GM12878 (cell line): Measurements from ENCODE around the gene SLC26A8. TPM values are rescaled to one million over a fixed set of nuclear protein-coding genes. Genes with fewer than 3 reads are reported as not detected.
A peak's percentile ranks its signal among the peaks of the same experiment; 100 is the strongest.

Experiments used
- ATAC-seq: fragments of 200-7000 bp; cut with Tn5 transposase; 3 replicates; pipeline ENCODE4 v1.9.1; 2020; ENCODE audit warnings: mild to moderate bottlenecking, moderate library complexity
- BruUV-seq: library from RNA; stranded (reverse); fragments of 400-500 nt; replicated peaks from 2 replicates; lab custom pipeline; 2021; lab: Mats Ljungman, UMichigan
- CTCF ChIA-PET: fragments of 300-600 bp; sonication (Branson Sonifier 250); formaldehyde crosslinking; extraction: SDS; loops from one replicate; lab custom pipeline; 2021; ENCODE audit warnings: inconsistent platforms; lab: Yijun Ruan, JAX
- POLR2A ChIA-PET: fragments of 350-600 bp; formaldehyde crosslinking; extraction: SDS; loops from one replicate; lab custom pipeline; 2021; ENCODE audit warnings: inconsistent platforms; lab: Charles Lee
- RAD21 ChIA-PET: fragments of 300-600 bp; sonication (Branson Sonifier 250); formaldehyde crosslinking; loops from one replicate; lab custom pipeline; 2023; ENCODE audit warnings: antibody characterized with exemption; ENCODE audit not compliant: unreplicated experiment; lab: Charles Lee
- SMC1A ChIA-PET: fragments of 300-600 bp; sonication (Branson Sonifier 250); formaldehyde crosslinking; loops from one replicate; lab custom pipeline; 2023; ENCODE audit not compliant: unreplicated experiment, uncharacterized antibody; lab: Charles Lee
- DNase-seq: peaks from one replicate; pipeline ENCODE4 v3.0.0-alpha.2; 2011; ENCODE audit warnings: low read depth, low spot score
- FAIRE-seq: peaks from 3 replicates; lab custom pipeline; 2011; peaks lifted over from hg19 to GRCh38; lab: Jason Lieb, UNC
- H2AFZ ChIP-seq: 2 replicates; pipeline ENCODE4 v1.6.0; 2011; ENCODE audit warnings: low read depth, low read length, control low read depth; ENCODE audit not compliant: control insufficient read depth
- H3K27ac ChIP-seq: 2 replicates; pipeline ENCODE4 v1.5.1; 2011; ENCODE audit warnings: control low read depth; ENCODE audit not compliant: control insufficient read depth, insufficient read depth
- H3K27me3 ChIP-seq, 2 experiments: replicated peaks in 1 of 2; 2 replicates each; pipeline versions ENCODE4 v1.6.0 to v1.6.1; 2011; ENCODE audit warnings: low read length in 1 of 2; ENCODE audit not compliant: control insufficient read depth in 2 of 2, insufficient read depth in 2 of 2
- H3K36me3 ChIP-seq, 2 experiments: 2 replicates each; pipeline ENCODE4 v1.5.1; 2011; ENCODE audit warnings: low read length in 1 of 2; ENCODE audit not compliant: control insufficient read depth in 2 of 2, insufficient read depth in 2 of 2
- H3K4me1 ChIP-seq: 2 replicates; pipeline ENCODE4 v1.6.1; 2011; ENCODE audit warnings: mild to moderate bottlenecking, low read length, moderate library complexity, mixed read lengths; ENCODE audit not compliant: control insufficient read depth, insufficient read depth
- H3K4me2 ChIP-seq: 2 replicates; pipeline ENCODE4 v1.6.0; 2011; ENCODE audit warnings: control low read depth; ENCODE audit not compliant: control insufficient read depth, insufficient read depth
- H3K4me3 ChIP-seq: fragments of 200-600 bp; sonication (generic); 2 replicates; pipeline ENCODE4 v1.5.1; 2016
- H3K79me2 ChIP-seq: 2 replicates; pipeline ENCODE4 v1.6.0; 2011; ENCODE audit warnings: low read length; ENCODE audit not compliant: control insufficient read depth, insufficient read depth
- H3K9ac ChIP-seq: 2 replicates; pipeline ENCODE4 v1.8.0; 2011; ENCODE audit warnings: low read length, control low read depth, mixed read lengths; ENCODE audit not compliant: control insufficient read depth, insufficient read depth
- H3K9me3 ChIP-seq: replicated peaks from 3 replicates; pipeline ENCODE4 v1.5.1; 2011; ENCODE audit warnings: mild to moderate bottlenecking, low read length; ENCODE audit not compliant: control insufficient read depth, insufficient read depth
- H4K20me1 ChIP-seq: 2 replicates; pipeline ENCODE4 v1.6.0; 2011; ENCODE audit not compliant: control insufficient read depth, insufficient read depth
- ATF3 ChIP-seq: IDR thresholded peaks from 2 replicates; pipeline ENCODE4 v1.6.1; 2011; ENCODE audit warnings: low read depth, mild to moderate bottlenecking, low read length, moderate library complexity, borderline replicate concordance; ENCODE audit errors: extremely low read depth
- BACH1 ChIP-seq: fragments of 450-650 bp; IDR thresholded peaks from 2 replicates; pipeline ENCODE4 v1.6.1; 2017; ENCODE audit warnings: mild to moderate bottlenecking, borderline replicate concordance
- DPF2 ChIP-seq: fragments of 450-650 bp; IDR thresholded peaks from 2 replicates; pipeline ENCODE4 v1.6.1; 2017; ENCODE audit warnings: mild to moderate bottlenecking
- IKZF1 ChIP-seq: fragments of 450-650 bp; conservative IDR thresholded peaks from 2 replicates; pipeline ENCODE4 v1.6.1; 2017; ENCODE audit warnings: antibody characterized with exemption, mild to moderate bottlenecking
- IKZF2 ChIP-seq, 2 experiments: fragments of 450-650 bp; IDR thresholded peaks; 2 replicates each; pipeline ENCODE4 v1.6.1; 2017; ENCODE audit warnings: mild to moderate bottlenecking in 2 of 2, moderate library complexity in 2 of 2
- JUNB ChIP-seq: IDR thresholded peaks from 2 replicates; pipeline ENCODE4 v1.6.1; 2016; ENCODE audit warnings: antibody characterized with exemption, mild to moderate bottlenecking
- JUND ChIP-seq: IDR thresholded peaks from 2 replicates; pipeline ENCODE4 v1.6.1; 2012; ENCODE audit warnings: low read depth, mild to moderate bottlenecking, low read length, improper control_type of control experiment, moderate library complexity
- NR2F1 ChIP-seq: fragments of 450-650 bp; conservative IDR thresholded peaks from 2 replicates; pipeline ENCODE4 v1.6.1; 2017; ENCODE audit warnings: mild to moderate bottlenecking
- PKNOX1 ChIP-seq: fragments of 450-650 bp; IDR thresholded peaks from 2 replicates; pipeline ENCODE4 v1.6.1; 2016; ENCODE audit warnings: mild to moderate bottlenecking
- SKIL ChIP-seq: fragments of 450-650 bp; IDR thresholded peaks from 2 replicates; pipeline ENCODE4 v1.6.1; 2017; ENCODE audit warnings: mild to moderate bottlenecking, low read depth, inconsistent platforms; ENCODE audit not compliant: poor library complexity, severe bottlenecking
- SPI1 ChIP-seq: IDR thresholded peaks from 2 replicates; pipeline ENCODE4 v1.6.1; 2011; ENCODE audit warnings: low read depth, mild to moderate bottlenecking, low read length, moderate library complexity, borderline replicate concordance; ENCODE audit not compliant: insufficient read depth
- SREBF1 ChIP-seq: IDR thresholded peaks from 2 replicates; pipeline ENCODE4 v1.6.1; 2012; ENCODE audit warnings: mild to moderate bottlenecking, low read length
- YY1 ChIP-seq: IDR thresholded peaks from 2 replicates; pipeline ENCODE4 v1.6.1; 2011; ENCODE audit warnings: low read depth, mild to moderate bottlenecking, low read length
- WGBS: methylation state at CpG from one replicate; pipeline ENCODE4 v1.1.6; 2016; ENCODE audit warnings: low lambda C conversion rate; ENCODE audit not compliant: insufficient replicate concordance, insufficient coverage; ENCODE audit errors: missing lambda C conversion rate; 5-methylcytosine and 5-hydroxymethylcytosine counted together
- in situ Hi-C: fragments of 300-500 bp; cut with MboI; formaldehyde crosslinking; loops from 9 replicates; pipeline ENCODE4 v1.14.3; 2018; ENCODE audit warnings: mixed read lengths
- intact Hi-C: fragments of 100-400 bp; cut with micrococcal nuclease; formaldehyde crosslinking; loops from one replicate; pipeline ENCODE4 v1.14.2; 2022; ENCODE audit not compliant: unreplicated experiment
- polyA plus RNA-seq, 11 experiments: library from polyadenylated mRNA; depleted of rRNA in 4 of 11; unstranded in 6 of 11; stranded (reverse) in 5 of 11; fragments of >200 nt; fragmentation: Nextera tagmentation in 4 of 11; fragmentation: Illumina TruSeq in 1 of 11; extraction: Ambion mirVana in 4 of 11; extraction: Trizol in 1 of 11; gene quantifications; 1 replicate in 1 of 11; 2 replicates in 10 of 11; pipeline versions ENCODE4 v1.2.1 to v1.2.3, GENCODE V29; 2011 to 2016; ENCODE audit warnings: inconsistent platforms in 2 of 11, missing spikeins in 2 of 11, low read depth in 1 of 11
- total RNA-seq, 4 experiments: library from RNA; depleted of rRNA in 3 of 4; stranded (reverse); fragments of >200 nt in 3 of 4; fragmentation: Illumina TruSeq in 1 of 4; extraction: Trizol in 1 of 4; gene quantifications; 2 replicates each; pipeline versions ENCODE4 v1.2.1 to v1.2.3, GENCODE V29; 2013 to 2021
- TF ChIP-seq, protein P1 (sequence below): fragments of 450-650 bp; IDR thresholded peaks from 2 replicates; pipeline ENCODE4 v1.6.1; 2017; ENCODE audit warnings: antibody characterized with exemption, mild to moderate bottlenecking, moderate library complexity
- TF ChIP-seq, protein P2 (sequence below): fragments of 450-650 bp; IDR thresholded peaks from 2 replicates; pipeline ENCODE4 v1.6.1; 2017; ENCODE audit warnings: low read depth, mild to moderate bottlenecking, moderate library complexity

Gene SLC26A8
- total and polyA plus RNA-seq, 10 of the 15 experiments (the other 5 are each of a cell fraction or from before 2014, with no cell fraction given), result 0.09 to 0.95 (median 0.27) TPM; not detected in 2

DNA sequence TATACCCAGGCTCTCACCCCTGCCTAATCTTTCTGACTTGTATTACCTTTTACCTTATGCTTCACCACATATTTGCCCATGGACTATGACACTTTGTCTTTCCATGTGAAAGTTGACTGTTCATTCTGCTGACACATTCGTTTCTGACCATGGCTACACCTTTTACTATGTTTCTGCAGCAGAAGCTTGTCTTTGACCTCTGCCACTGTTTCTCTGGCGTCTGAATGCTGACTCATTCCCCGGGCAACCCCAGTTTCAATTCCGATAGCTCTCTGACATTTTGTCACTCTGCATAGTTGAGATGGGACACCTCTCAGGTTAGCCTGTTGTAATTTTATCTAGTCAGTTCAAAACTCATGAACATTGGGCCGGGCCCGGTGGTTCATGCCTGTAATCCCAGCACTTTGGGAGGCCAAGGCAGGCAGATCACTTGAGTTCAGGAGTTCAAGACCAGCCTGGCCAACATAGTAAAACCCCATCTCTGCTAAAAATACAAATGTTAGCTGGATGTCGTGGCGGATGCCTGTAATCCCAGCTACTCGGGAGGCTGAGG lies 50.7 kb downstream of the SLC26A8 start:
- no peaks in the 10 kb centered on the region for H4K20me1 ChIP-seq
- ATAC-seq (peak; percentile 100), DNase-seq (peak; percentile 67), FAIRE-seq (peak; percentile 81)
- no peaks in the 10 kb centered on the region for H3K79me2 ChIP-seq
- 24% methylated on average over 9 of the region's 9 CpGs for WGBS
- no peaks in the 10 kb centered on the region for H3K36me3 ChIP-seq
- ChIA-PET RAD21 (interaction anchor here (0.9 kb wide), 1 partner anchor 122 kb away, joined by 4 read pairs; no protein-coding TSS in a partner anchor), SMC1A (interaction anchor here (0.6 to 1.2 kb wide), 6 partner anchors 46 to 219 kb away, joined by 3 to 5 read pairs (median 3); partner anchors contain the start of gene MAPK14), POLR2A (interaction anchor here (0.6 kb wide), 1 partner anchor 20 kb away, joined by 3 read pairs; no protein-coding TSS in a partner anchor), CTCF (interaction anchor here (0.7 to 1.3 kb wide), 5 partner anchors 19 to 606 kb away, joined by 3 to 4 read pairs (median 3); no protein-coding TSS in a partner anchor)
- H3K4me2 ChIP-seq, result no peak overlapping the region
- BruUV-seq, result no TSS peak
- H3K9me3 ChIP-seq, result no peaks in the 10 kb centered on the region
- intact Hi-C loops, result no loop called here
- peak overlapping the region; percentile 30 for H2AFZ ChIP-seq
- H3K27me3 ChIP-seq, result no peaks in the 10 kb centered on the region
- peaks cover 9% of the 10 kb centered on the region for H3K4me1 ChIP-seq
- in situ Hi-C loops, result no loop called here
- H3K9ac ChIP-seq, result no peak overlapping the region
- H3K4me3 ChIP-seq, result no peak overlapping the region
- H3K27ac ChIP-seq, result no peak overlapping the region
- TF ChIP-seq, protein P1, sequence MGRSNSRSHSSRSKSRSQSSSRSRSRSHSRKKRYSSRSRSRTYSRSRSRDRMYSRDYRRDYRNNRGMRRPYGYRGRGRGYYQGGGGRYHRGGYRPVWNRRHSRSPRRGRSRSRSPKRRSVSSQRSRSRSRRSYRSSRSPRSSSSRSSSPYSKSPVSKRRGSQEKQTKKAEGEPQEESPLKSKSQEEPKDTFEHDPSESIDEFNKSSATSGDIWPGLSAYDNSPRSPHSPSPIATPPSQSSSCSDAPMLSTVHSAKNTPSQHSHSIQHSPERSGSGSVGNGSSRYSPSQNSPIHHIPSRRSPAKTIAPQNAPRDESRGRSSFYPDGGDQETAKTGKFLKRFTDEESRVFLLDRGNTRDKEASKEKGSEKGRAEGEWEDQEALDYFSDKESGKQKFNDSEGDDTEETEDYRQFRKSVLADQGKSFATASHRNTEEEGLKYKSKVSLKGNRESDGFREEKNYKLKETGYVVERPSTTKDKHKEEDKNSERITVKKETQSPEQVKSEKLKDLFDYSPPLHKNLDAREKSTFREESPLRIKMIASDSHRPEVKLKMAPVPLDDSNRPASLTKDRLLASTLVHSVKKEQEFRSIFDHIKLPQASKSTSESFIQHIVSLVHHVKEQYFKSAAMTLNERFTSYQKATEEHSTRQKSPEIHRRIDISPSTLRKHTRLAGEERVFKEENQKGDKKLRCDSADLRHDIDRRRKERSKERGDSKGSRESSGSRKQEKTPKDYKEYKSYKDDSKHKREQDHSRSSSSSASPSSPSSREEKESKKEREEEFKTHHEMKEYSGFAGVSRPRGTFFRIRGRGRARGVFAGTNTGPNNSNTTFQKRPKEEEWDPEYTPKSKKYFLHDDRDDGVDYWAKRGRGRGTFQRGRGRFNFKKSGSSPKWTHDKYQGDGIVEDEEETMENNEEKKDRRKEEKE, result no peak
- peak; percentile 50 to 55; a peak in 2 of 4 replicates for TF ChIP-seq IKZF2 (IDR thresholded peaks at IDR 0.05)
- peak; percentile 46; the same call in 1 of the 2 replicates for TF ChIP-seq DPF2
- peak; percentile 45; the same call in 1 of the 2 replicates for TF ChIP-seq JUND
- peak; percentile 47; the same call in 1 of the 2 replicates for TF ChIP-seq SPI1
- peak; percentile 90; the same call in 1 of the 2 replicates for TF ChIP-seq BACH1
- peak; percentile 81 for TF ChIP-seq JUNB
- peak; percentile 92 for TF ChIP-seq NR2F1
- TF ChIP-seq, protein P2, sequence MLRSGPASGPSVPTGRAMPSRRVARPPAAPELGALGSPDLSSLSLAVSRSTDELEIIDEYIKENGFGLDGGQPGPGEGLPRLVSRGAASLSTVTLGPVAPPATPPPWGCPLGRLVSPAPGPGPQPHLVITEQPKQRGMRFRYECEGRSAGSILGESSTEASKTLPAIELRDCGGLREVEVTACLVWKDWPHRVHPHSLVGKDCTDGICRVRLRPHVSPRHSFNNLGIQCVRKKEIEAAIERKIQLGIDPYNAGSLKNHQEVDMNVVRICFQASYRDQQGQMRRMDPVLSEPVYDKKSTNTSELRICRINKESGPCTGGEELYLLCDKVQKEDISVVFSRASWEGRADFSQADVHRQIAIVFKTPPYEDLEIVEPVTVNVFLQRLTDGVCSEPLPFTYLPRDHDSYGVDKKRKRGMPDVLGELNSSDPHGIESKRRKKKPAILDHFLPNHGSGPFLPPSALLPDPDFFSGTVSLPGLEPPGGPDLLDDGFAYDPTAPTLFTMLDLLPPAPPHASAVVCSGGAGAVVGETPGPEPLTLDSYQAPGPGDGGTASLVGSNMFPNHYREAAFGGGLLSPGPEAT, result 0 out of 2 replicates have a peak, but pooled peaks have one; percentile 46
- TF ChIP-seq IKZF1, result 0 out of 2 replicates have a peak, but pooled peaks have one; percentile 32
- 0 out of 2 replicates have a peak, but pooled peaks have one; percentile 34 for TF ChIP-seq PKNOX1
- TF ChIP-seq ATF3, result no peak
- no peak for TF ChIP-seq SREBF1
- peak; percentile 40 for TF ChIP-seq SKIL
- peak; percentile 72 for TF ChIP-seq YY1
